Vagina (tissue), 2 donors: ENCODE data around the gene OR2L13. TPM values are rescaled to one million over a fixed set of nuclear protein-coding genes. Genes with fewer than 3 reads are reported as not detected.

Experiments
- DNase-seq, 2 donors: peaks; one replicate each; pipeline ENCODE4 v3.0.0-alpha.2; 2017; ENCODE audit errors: extremely low spot score in 2 of 2
- H3K27ac ChIP-seq: fragments of 200-600 bp; sonication (generic); one replicate; pipeline ENCODE4 v1.5.1; 2019
- H3K27me3 ChIP-seq: fragments of 200-600 bp; sonication (generic); one replicate; pipeline ENCODE4 v1.5.1; 2019
- H3K36me3 ChIP-seq, 2 donors: fragments of 200-600 bp; sonication (generic); one replicate each; pipeline ENCODE4 v1.5.1; 2017 to 2019
- H3K4me1 ChIP-seq: fragments of 200-600 bp; sonication (generic); one replicate; pipeline ENCODE4 v1.5.1; 2019
- H3K4me3 ChIP-seq, 2 donors: fragments of 200-600 bp; sonication (generic); 1 replicate in 1 of 2; 2 replicates in 1 of 2; pipeline ENCODE4 v1.5.1; 2016 to 2019
- H3K9me3 ChIP-seq: fragments of 200-600 bp; sonication (generic); one replicate; pipeline ENCODE4 v1.5.1; 2019
- CTCF ChIP-seq, 3 experiments: fragments of 450-650 bp in 2 of 3; fragments of 200-600 bp in 1 of 3; sonication (generic) in 1 of 3; IDR thresholded peaks; one replicate each; pipeline ENCODE4 v1.5.1; 2017 to 2019; ENCODE audit warnings: antibody characterized with exemption in 3 of 3, mild to moderate bottlenecking in 2 of 3, moderate library complexity in 2 of 3
- POLR2A ChIP-seq, 2 donors: fragments of 450-650 bp; IDR thresholded peaks; one replicate each; pipeline ENCODE4 v1.6.1; 2017; ENCODE audit warnings: antibody characterized with exemption in 2 of 2, mild to moderate bottlenecking in 2 of 2, moderate library complexity in 2 of 2
- POLR2AphosphoS5 ChIP-seq, 2 donors: sonication (generic); formaldehyde crosslinking; IDR thresholded peaks; one replicate each; pipeline ENCODE4 v1.9.0; 2017; ENCODE audit warnings: antibody characterized with exemption in 2 of 2, mild to moderate bottlenecking in 2 of 2, low read depth in 1 of 2; ENCODE audit not compliant: insufficient read depth in 1 of 2
- intact Hi-C: fragments of 100-400 bp; cut with DNase I; formaldehyde crosslinking; loops from one replicate; pipeline ENCODE4 v1.15.1; 2023
- total RNA-seq: library from RNA; depleted of rRNA; stranded (reverse); fragments of >200 nt; gene quantifications from one replicate; pipeline ENCODE4 v1.2.3, GENCODE V29; 2016

The OR2L13 gene
- total RNA-seq, 1 donor from 2014 or later = not detected

DNA sequence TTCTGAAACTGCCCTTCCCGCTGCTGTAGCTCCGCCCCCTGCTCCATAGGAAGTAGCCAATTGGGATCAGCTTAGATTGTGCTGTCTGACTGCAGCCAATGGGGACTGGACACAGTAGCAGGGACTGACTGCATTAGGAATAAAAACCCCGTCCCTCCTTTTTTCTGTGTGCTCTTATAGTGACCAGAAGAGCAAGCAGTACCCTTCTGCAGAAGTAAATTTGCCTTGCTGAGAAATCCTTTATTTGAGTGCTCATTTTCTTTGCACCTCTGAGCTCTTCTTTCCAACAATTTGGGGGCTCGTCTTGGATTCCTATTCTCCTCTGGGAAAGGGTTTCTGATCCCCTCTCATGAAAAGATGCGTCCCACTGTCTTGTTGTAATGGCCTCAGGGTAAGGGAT is 16.2 kb downstream of the OR2L13 start:
- H3K4me3 ChIP-seq = no peak overlapping the region
- H3K27me3 ChIP-seq = no peaks in the 10 kb centered on the region
- intact Hi-C loops = no loop called here
- no peaks in the 10 kb centered on the region for H3K4me1 ChIP-seq
- H3K27ac ChIP-seq = no peak overlapping the region
- no peak for DNase-seq
- H3K36me3 ChIP-seq = no peaks in the 10 kb centered on the region
- TF ChIP-seq POLR2A (IDR thresholded peaks at IDR 0.05) = no peak
- no peak for TF ChIP-seq POLR2AphosphoS5 (IDR thresholded peaks at IDR 0.05; ENCODE audit: insufficient read depth in 1 of 2, low read depth in 1 of 2)
- TF ChIP-seq CTCF (IDR thresholded peaks at IDR 0.05) = no peak
- peaks cover 10% of the 10 kb centered on the region for H3K9me3 ChIP-seq

DNA sequence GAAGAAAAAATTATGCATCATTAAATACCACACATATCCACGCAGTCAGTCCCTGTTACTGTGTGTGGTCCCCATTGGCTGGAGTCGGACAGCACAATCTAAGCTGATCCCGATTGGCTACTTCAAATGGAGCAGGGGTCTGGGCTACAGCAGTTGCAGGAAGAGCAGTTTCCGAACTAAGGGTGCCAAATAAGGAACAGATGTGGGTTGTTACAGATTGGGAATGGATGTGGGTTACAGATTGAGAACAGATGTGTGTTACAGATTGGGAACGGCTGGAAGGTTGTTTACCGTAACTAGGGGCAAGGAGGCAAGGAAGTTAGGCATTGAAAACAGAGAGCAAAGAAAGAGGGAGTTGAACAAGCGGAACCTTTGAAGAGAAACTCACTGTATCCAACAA is 19.9 kb downstream of the OR2L13 start:
- TF ChIP-seq POLR2AphosphoS5 (IDR thresholded peaks at IDR 0.05; ENCODE audit: insufficient read depth in 1 of 2, low read depth in 1 of 2) (no peak), POLR2A (IDR thresholded peaks at IDR 0.05) (no peak)
- H3K27me3 ChIP-seq = no peaks in the 10 kb centered on the region
- no peaks in the 10 kb centered on the region for H3K36me3 ChIP-seq
- no peak overlapping the region for H3K4me3 ChIP-seq
- H3K9me3 ChIP-seq = peaks cover 10% of the 10 kb centered on the region
- no peak overlapping the region for H3K27ac ChIP-seq
- DNase-seq = no peak
- H3K4me1 ChIP-seq = no peaks in the 10 kb centered on the region
- intact Hi-C loops = no loop called here

- DNase-seq = no peak
- TF ChIP-seq CTCF (IDR thresholded peaks at IDR 0.05) = no peak
- TF ChIP-seq POLR2A (IDR thresholded peaks at IDR 0.05) = no peak
- no peak for TF ChIP-seq POLR2AphosphoS5 (IDR thresholded peaks at IDR 0.05; ENCODE audit: insufficient read depth in 1 of 2, low read depth in 1 of 2)
- no peaks in the 10 kb centered on the region for H3K4me1 ChIP-seq
- no peak overlapping the region for H3K4me3 ChIP-seq
- no peak overlapping the region for H3K27ac ChIP-seq
- H3K36me3 ChIP-seq = no peaks in the 10 kb centered on the region
- intact Hi-C loops = no loop called here
- no peaks in the 10 kb centered on the region for H3K27me3 ChIP-seq
- no peaks in the 10 kb centered on the region for H3K9me3 ChIP-seq
Observed at GRCh38 chr1:248127653-248128052, 32.7 kb downstream of the OR2L13 start.

GRCh38 chr1:248136811-248137210 is 41.8 kb downstream of the OR2L13 start:
- no peaks in the 10 kb centered on the region for H3K9me3 ChIP-seq
- intact Hi-C loops = no loop called here
- no peak for DNase-seq
- no peaks in the 10 kb centered on the region for H3K36me3 ChIP-seq
- TF ChIP-seq POLR2AphosphoS5 (IDR thresholded peaks at IDR 0.05; ENCODE audit: insufficient read depth in 1 of 2, low read depth in 1 of 2) = no peak
- TF ChIP-seq POLR2A (IDR thresholded peaks at IDR 0.05) = no peak
- H3K4me3 ChIP-seq = no peak overlapping the region
- no peak overlapping the region for H3K27ac ChIP-seq
- H3K27me3 ChIP-seq = no peaks in the 10 kb centered on the region
- H3K4me1 ChIP-seq = no peaks in the 10 kb centered on the region

DNA sequence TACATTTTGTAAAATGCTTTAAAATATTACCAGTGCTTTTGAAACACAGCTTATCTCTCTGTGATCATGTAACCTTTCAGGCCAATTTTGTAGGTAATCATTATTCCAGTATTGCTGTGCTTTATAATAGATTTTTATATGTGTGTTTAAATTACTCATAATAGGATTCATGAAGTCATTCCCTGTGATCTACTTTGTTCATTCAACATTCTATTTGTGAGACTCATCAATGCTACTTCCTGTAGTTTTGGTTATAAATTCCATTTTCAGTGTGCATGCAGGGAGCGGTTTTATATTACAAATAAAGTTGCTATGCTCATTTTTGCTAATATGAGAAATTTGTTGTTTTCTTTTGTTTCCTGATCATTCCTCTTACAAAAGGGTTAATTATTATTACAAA is 45.9 kb downstream of the OR2L13 start:
- Histone ChIP-seq H3K4me3 (no peak overlapping the region), H3K27me3 (no peaks in the 10 kb centered on the region), H3K9me3 (no peaks in the 10 kb centered on the region), H3K4me1 (no peaks in the 10 kb centered on the region), H3K36me3 (no peaks in the 10 kb centered on the region), H3K27ac (no peak overlapping the region)
- no peak for DNase-seq
- TF ChIP-seq POLR2AphosphoS5 (IDR thresholded peaks at IDR 0.05; ENCODE audit: insufficient read depth in 1 of 2, low read depth in 1 of 2) = no peak
- intact Hi-C loops = no loop called here

- H3K4me3 ChIP-seq = no peak overlapping the region
- H3K27me3 ChIP-seq = no peaks in the 10 kb centered on the region
- H3K36me3 ChIP-seq = no peaks in the 10 kb centered on the region
- no peak for TF ChIP-seq POLR2AphosphoS5 (IDR thresholded peaks at IDR 0.05; ENCODE audit: insufficient read depth in 1 of 2, low read depth in 1 of 2)
- no peak for TF ChIP-seq POLR2A (IDR thresholded peaks at IDR 0.05)
- TF ChIP-seq CTCF (IDR thresholded peaks at IDR 0.05) = no peak
- H3K9me3 ChIP-seq = no peaks in the 10 kb centered on the region
- no peak overlapping the region for H3K27ac ChIP-seq
- intact Hi-C loops = no loop called here
- no peaks in the 10 kb centered on the region for H3K4me1 ChIP-seq
- DNase-seq = no peak
Observed at GRCh38 chr1:248143311-248143710, 48.3 kb downstream of the OR2L13 start.
